ENCODE measurements around the gene CDC25B. TPM values are rescaled to one million over a fixed set of nuclear protein-coding genes. Genes with fewer than 3 reads are reported as not detected.

The CDC25B gene
- total and polyA plus RNA-seq, 2 of the 13 experiments (the other 11 are each of a cell fraction or from before 2014, with no cell fraction given), result 14.5 to 19.4 TPM

DNA sequence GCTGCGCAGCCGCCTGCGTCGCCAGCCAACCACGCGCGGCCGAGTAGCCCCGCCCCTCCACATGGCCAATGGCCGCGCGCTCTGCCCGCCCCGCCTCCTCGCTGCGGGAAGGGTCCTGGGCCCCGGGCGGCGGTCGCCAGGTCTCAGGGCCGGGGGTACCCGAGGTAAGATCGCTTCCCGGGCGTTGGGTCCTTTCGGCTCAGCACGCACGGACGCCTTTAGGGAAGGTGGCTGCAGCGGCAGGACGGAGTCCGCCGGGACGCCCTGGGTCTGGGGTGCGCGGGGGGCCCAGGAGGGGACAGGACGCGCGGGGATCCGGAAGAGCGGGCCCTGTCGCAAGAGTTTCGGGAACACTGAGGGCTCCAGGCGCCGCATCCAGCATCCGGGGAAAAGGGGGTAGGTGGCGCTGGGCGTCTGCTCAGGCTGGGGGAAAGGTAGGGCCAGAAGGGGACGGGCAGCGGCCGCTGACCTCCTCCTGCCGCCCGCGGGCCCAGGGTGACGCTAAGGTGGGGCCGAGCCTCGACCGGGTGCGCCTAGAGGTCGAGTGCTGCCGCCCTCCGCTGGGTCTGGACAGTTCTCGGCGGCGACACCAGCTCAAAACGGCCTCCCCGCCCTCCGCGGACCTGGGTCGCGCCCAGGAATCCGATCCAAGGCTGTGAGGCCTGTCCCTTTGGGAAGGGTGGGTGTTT, 50.8 kb downstream of the CDC25B start, which contains the start of gene MAVS (continued):
- no peak for TF ChIP-seq ZBTB4 (CRISPR knock-in tag; IDR thresholded peaks at IDR 0.05; ENCODE audit: borderline replicate concordance)
- no peak for TF ChIP-seq ZNF432 (CRISPR knock-in tag; IDR thresholded peaks at IDR 0.05; ENCODE audit: borderline replicate concordance)
- no peak for TF ChIP-seq ZNF10 (CRISPR knock-in tag; IDR thresholded peaks at IDR 0.05; ENCODE audit: borderline replicate concordance, low read depth)
- TF ChIP-seq ZNF766 (CRISPR knock-in tag; IDR thresholded peaks at IDR 0.05; ENCODE audit: borderline replicate concordance), result peak; percentile 97
- no peak for TF ChIP-seq ZBTB1 (CRISPR knock-in tag; IDR thresholded peaks at IDR 0.05; ENCODE audit: borderline replicate concordance)
- TF ChIP-seq DPF2 (CRISPR knock-in tag; IDR thresholded peaks at IDR 0.05; ENCODE audit: borderline replicate concordance, low read depth), result no peak
- peak; percentile 100 for TF ChIP-seq RBFOX2 (IDR thresholded peaks at IDR 0.05; ENCODE audit: low read depth, low read length)
- peak; percentile 74 for TF ChIP-seq ZNF256 (CRISPR knock-in tag; conservative IDR thresholded peaks at IDR 0.05)
- TF ChIP-seq CHD2 (IDR thresholded peaks at IDR 0.05; ENCODE audit: low read depth, low read length), result no peak
- TF ChIP-seq CENPBD1 (CRISPR knock-in tag; IDR thresholded peaks at IDR 0.05; ENCODE audit: borderline replicate concordance, low read depth), result peak; percentile 70; the same call in 1 of the 2 replicates
- peak; percentile 75; the same call in 1 of the 2 replicates for TF ChIP-seq CERS6 (CRISPR knock-in tag; IDR thresholded peaks at IDR 0.05)
- peak; percentile 85 for TF ChIP-seq PHF5A (CRISPR knock-in tag; IDR thresholded peaks at IDR 0.05; ENCODE audit: low read depth, unreplicated experiment)
- TF ChIP-seq, protein P1, sequence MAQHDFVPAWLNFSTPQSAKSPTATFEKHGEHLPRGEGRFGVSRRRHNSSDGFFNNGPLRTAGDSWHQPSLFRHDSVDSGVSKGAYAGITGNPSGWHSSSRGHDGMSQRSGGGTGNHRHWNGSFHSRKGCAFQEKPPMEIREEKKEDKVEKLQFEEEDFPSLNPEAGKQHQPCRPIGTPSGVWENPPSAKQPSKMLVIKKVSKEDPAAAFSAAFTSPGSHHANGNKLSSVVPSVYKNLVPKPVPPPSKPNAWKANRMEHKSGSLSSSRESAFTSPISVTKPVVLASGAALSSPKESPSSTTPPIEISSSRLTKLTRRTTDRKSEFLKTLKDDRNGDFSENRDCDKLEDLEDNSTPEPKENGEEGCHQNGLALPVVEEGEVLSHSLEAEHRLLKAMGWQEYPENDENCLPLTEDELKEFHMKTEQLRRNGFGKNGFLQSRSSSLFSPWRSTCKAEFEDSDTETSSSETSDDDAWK (CRISPR knock-in tag; IDR thresholded peaks at IDR 0.05), result no peak
- TF ChIP-seq MXI1 (IDR thresholded peaks at IDR 0.05; ENCODE audit: borderline replicate concordance, low read depth, low read length), result peak; percentile 78
- TF ChIP-seq HOXA3 (CRISPR knock-in tag; IDR thresholded peaks at IDR 0.05), result no peak; the same call in none of the 2 replicates
- no peak for TF ChIP-seq ZNF549 (CRISPR knock-in tag; IDR thresholded peaks at IDR 0.05)
- TF ChIP-seq CBX2 (IDR thresholded peaks at IDR 0.05; ENCODE audit: low read depth, low read length), result no peak
- no peak for TF ChIP-seq CBX2 (CRISPR knock-in tag; IDR thresholded peaks at IDR 0.05; ENCODE audit: low read depth)
- TF ChIP-seq ZSCAN22 (CRISPR knock-in tag; IDR thresholded peaks at IDR 0.05), result 0 out of 2 replicates have a peak, but pooled peaks have one; percentile 36
- peak; percentile 94 for TF ChIP-seq SPEN (CRISPR knock-in tag; IDR thresholded peaks at IDR 0.05; ENCODE audit: low read depth)
- TF ChIP-seq ZNF737 (CRISPR knock-in tag; IDR thresholded peaks at IDR 0.05; ENCODE audit: borderline replicate concordance), result no peak
- TF ChIP-seq ZNF552 (CRISPR knock-in tag; IDR thresholded peaks at IDR 0.05; ENCODE audit: borderline replicate concordance), result peak; percentile 91
- no peak for TF ChIP-seq NFATC3 (CRISPR knock-in tag; IDR thresholded peaks at IDR 0.05)
- peak; percentile 95 for TF ChIP-seq REL (CRISPR knock-in tag; conservative IDR thresholded peaks at IDR 0.05)
- TF ChIP-seq KLF6 (CRISPR knock-in tag; IDR thresholded peaks at IDR 0.05), result peak; percentile 98

All from HepG2 (cell line).